NCI-H2227 treated with DMSO at 0.1 percent for 48 hours (cell line): ENCODE results near the gene MYD88.

Experiments
- DNase-seq: peaks from one replicate; lab custom pipeline; 2025; lab: John Stamatoyannopoulos, UW

Gene MYD88

DNA sequence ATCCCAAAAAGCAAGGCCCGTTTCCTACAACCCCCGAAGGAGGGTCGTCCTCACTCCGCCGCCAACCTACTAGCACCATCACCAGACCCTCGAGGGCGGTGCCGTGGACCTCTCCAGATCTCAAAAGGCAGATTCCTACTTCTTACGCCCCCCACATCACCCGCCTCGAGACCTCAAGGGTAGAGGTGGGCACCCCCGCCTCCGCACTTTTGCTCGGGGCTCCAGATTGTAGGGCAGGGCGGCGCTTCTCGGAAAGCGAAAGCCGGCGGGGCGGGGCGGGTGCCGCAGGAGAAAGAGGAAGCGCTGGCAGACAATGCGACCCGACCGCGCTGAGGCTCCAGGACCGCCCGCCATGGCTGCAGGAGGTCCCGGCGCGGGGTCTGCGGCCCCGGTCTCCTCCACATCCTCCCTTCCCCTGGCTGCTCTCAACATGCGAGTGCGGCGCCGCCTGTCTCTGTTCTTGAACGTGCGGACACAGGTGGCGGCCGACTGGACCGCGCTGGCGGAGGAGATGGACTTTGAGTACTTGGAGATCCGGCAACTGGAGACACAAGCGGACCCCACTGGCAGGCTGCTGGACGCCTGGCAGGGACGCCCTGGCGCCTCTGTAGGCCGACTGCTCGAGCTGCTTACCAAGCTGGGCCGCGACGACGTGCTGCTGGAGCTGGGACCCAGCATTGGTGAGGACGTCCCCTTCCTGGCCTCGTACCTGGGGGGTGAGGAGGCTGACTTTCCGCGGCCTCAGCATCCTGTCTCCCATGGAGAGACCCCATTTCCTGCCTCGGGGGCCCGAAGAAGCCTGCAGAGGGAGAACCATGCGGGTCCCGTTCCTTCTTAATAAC lies at the start of gene MYD88:
MYD88 (plus strand) TSS at position 313 of the 842 bp plus-strand sequence; CDS start at position 353, 40 bp downstream.
- peak; percentile 27 for DNase-seq

GRCh38 chr3:38089163-38089562 lies 49.3 kb upstream of the MYD88 start:
- DNase-seq = no peak

DNA sequence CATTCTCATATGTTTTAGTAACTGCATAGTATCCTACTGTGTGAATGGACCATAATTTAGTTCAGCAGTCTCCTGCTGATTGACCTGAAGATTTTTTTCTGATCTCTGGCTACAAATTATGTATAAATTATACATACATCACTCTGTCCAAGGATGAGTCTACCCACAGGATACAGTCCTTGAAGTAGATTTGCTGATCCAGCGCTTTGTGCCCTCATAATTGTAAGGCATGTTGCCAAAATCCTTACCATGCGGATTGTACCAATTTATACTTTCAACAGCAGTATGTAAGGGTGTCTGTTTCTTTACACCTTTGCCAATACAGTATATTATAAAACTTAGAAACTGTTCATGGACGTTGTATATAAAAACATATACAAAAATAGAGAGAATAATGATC lies 48.0 kb upstream of the MYD88 start:
- no peak for DNase-seq

- DNase-seq = no peak
Measured at GRCh38 chr3:38094999-38095398, 43.5 kb upstream of the MYD88 start.

DNA sequence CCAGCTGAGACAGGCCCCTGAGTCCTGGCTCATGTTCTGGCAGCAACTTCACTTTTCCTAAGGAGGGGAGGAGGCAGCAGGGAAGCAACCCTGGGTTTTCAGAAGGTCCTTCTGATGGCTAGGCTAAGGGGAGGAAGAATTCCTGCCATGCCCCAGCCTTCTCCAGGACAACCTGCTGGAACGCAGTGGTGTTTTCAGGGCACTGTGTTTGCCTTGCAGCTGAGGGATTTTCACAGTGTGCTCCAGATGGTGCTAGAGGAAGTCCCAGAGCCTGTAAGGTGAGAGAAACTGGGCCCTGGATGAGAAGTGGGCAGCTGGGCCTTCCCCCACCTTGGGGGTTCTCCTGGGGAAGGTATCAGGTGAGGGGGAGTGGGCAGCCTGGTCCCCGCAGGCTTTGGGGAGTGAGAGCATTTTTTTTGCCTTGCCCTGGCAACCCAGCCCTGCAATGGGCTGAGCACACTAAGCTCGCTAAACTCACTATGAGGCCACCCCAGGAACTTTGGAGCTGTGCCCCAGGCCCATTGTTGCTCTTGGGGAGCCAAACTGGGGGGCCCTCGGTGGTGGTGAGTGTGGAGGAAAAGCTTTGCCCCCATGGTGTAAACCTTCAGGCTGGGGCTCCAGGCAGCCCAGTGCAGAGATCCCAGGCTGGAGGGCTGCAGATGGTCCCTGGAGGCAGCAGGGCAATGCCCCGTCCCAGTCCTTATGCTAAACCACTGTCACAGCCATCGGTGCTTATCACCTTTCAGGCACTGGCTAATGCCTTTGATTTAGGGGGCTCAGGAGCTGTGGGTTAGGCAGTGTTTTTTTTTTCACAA lies 42.6 kb upstream of the MYD88 start:
- DNase-seq = no peak

DNA sequence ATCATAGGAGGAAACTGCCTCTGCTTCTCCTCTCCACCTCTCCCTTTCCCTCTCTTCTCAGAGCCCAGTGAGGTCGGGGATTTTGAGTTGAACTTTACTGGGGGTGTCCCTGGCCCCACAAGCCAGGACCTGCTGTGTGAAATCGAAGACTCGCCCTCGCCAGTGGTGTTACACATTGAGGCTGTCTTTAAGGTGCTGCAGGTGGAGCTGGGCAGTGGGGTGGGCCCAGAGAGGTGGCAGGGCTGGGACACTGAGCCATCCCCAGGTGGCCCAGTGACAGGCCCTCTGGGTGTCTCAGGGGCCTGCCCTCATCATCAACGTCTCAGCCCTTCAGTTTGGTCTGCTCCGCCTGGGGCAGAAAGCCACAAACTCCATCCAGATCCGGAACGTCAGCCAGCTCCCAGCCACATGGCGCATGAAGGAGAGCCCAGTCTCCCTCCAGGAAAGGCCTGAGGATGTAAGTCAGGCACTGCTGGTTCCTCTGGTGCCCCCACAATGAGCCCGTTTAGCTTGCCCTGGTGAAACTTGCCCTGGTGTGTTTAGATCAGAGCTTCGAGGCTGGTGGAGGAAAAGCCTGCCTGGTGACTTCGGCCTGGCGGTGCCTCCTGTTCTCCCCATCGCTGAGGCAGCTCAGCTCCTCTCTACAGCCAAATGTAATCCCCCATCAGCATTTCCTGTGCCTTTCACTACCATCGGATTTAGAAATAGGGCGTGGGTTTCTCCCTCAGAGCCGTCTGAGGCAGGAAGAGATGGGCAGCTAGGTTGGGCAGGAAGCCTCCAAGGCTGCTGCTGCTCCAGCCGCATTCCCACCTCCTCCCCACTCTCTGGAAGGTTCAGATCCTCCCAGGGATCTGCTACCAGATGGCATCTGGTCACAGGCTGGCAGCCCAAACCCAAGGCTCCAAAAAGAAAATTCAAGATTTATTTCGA lies 40.8 kb upstream of the MYD88 start:
- DNase-seq = no peak

GRCh38 chr3:38098376-38098723 lies 40.1 kb upstream of the MYD88 start:
- DNase-seq = no peak

DNA sequence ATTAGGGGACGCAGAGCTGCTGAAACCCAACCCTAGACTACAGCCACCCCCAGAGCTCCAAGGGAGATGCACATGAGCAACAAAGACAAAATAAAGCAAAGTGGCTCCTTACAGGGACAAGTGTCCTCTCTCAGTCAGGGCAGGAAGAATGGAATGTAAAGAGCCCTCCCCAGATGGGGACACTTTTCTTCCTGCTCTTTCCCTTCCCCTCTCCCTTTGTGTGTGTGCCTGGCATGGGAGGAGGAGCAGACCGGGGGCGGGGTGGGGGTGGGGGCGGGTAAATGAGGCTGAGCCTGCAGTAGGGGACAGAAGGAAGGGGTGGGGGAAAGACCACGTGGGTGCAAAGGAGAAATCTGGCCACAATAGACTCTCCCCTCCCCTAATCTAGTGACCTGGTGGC lies 38.9 kb upstream of the MYD88 start:
- DNase-seq = peak; percentile 50

- no peak for DNase-seq
Measured at GRCh38 chr3:38100498-38100897, 38.0 kb upstream of the MYD88 start.

- peak; percentile 27 for DNase-seq
Measured at GRCh38 chr3:38101811-38102443, 36.5 kb upstream of the MYD88 start.

DNA sequence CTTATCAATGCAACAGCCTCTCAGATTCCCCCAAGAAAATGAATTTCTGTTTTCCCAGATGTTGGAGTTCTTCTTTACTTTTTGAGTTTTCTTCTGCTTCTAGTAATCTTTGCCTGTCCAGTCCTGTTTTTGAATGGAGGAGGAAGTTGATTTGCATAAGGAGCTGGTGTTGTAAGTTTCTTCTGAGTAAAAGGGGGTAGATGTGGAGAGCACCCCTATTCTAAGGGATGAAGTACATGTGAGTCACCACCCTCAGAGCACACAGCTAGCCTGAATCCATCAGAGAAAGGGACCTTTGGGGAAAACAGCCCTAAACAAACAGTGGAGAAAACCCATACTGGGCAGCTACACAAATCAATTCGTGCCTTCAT lies 36.0 kb upstream of the MYD88 start:
- DNase-seq = no peak

- no peak for DNase-seq
Measured at GRCh38 chr3:38105525-38105924, 32.9 kb upstream of the MYD88 start.

DNA sequence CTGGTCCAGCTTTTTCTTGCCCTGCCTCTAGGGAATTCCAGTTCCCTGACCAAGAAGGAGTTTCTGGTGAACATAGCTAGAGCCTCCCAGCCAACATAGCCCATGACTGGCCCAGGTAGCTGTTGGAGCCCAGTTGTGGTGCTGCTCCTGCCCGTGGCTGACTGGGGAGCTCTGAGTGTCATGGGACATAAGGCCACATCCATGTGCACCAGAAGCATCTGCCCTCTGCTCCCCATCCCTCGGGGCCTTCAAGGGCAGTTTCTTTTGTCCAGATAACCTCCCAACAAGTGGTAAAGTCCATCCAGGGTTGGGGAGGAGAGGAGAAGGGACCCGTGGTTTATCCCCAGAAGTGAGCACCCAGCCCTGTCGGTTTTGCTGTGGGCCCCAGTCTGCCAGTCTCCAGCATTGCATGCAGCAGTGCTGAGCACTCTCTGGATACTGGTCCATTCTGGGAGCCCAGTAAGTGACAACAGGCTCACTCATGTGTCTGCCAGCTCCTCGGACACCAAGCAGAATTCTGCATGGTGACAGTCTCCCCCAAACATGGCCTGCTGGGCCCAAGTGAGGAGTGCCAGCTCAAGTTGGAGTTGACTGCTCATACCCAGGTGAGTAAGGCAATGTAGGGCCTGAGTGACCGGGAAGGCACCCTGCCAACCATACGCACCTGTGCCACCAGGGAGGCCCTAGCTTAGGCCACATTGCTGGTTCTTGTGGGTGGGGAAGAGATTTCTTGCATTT lies 30.4 kb upstream of the MYD88 start:
- DNase-seq = no peak

DNA sequence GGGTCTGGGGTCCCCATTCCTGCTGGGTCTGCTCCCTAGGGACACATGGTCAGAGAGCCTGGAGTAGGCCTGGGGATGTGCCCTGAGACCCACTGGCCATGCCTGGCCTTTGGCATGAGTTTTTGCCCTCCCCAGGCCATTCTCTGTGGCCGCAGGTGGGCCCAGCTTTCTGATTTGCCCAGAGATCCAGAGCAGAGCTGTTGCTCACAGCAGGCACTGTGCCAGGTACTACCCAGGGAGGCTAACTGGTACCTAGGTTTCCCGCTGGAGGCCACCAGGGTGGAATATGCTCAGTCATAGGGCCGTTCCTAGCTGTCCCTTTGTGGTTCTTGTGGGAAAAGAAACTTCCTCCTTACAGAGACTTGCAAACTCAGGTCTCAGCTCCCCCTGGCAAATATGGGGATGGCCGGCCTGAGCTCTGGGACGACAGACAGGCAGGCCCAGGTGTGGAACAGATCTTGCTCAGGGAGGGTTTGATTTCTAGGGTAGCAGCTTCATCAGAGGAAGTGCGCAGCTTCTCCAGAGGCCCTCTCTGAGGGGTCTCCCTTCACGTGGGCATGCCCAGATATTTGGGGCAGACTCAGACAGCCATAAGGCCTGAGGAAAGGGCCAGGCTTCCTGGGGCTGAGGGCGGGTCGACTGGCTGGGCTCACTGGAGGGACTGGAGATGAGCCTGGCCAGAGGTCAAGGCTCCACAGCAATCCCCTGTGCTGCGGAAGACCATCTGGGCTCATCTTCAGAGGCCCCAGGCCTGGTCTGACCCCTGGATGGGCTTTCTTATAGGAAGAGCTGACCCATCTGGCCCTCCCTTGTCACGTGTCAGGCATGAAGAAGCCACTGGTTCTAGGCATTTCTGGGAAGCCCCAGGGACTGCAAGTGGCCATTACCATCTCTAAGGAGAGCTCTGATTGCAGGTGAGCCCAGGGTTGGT lies 29.5 kb upstream of the MYD88 start:
- DNase-seq = no peak

DNA sequence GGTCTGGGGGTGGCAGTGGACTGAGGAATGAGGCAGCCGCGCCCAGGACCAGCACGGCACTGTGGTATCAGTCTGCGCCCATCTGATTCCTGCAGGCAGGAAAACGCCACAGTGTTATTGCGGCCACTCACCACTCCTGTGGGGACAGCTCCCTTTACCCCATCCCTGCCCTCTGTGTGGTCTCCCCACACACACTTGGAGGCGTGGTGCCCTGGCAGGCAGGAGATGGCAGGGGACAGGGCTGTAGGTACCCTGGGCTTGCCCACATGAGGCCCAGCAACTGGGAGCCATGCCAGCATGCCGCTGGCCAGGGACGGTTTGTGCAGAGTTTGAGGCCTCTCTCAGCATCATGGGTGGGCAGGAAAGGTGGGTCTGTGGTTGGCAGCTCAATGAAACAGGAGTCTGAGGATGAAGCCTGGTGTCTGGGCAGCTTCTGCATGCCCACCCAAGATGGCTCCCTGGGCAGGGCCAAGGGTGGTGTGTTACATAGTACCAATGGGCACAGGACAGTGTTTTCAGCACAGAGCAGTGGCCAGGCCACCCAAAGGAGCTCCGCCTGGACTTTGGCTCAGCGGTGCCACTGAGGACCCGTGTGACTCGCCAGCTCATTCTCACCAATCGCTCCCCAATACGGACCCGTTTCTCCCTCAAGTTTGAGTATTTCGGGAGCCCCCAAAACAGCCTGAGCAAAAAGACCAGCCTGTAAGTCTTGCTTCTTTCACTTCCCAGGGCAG lies 28.7 kb upstream of the MYD88 start:
- no peak for DNase-seq

GRCh38 chr3:38110314-38111050 lies 28.0 kb upstream of the MYD88 start:
- no peak for DNase-seq

DNA sequence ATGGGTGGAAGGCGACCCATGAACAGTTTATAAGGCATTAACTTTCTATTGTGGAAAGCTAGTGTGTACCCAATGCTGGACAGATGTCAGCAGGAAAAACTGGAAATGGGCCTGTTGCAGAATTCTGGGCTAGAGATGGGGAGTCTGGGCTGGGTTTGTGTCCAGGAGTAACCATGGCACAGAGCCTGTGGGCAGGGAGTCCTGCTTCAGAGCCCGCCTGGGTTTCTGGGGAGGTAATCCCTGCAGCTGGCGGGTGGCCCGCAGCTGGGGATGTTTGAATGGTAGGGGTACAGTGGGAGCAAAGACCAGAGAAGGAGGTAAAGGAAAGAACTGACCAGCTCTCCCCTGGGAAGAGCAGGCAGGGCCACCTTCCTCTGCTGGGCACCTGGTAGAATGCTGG lies 27.3 kb upstream of the MYD88 start:
- DNase-seq = no peak

DNA sequence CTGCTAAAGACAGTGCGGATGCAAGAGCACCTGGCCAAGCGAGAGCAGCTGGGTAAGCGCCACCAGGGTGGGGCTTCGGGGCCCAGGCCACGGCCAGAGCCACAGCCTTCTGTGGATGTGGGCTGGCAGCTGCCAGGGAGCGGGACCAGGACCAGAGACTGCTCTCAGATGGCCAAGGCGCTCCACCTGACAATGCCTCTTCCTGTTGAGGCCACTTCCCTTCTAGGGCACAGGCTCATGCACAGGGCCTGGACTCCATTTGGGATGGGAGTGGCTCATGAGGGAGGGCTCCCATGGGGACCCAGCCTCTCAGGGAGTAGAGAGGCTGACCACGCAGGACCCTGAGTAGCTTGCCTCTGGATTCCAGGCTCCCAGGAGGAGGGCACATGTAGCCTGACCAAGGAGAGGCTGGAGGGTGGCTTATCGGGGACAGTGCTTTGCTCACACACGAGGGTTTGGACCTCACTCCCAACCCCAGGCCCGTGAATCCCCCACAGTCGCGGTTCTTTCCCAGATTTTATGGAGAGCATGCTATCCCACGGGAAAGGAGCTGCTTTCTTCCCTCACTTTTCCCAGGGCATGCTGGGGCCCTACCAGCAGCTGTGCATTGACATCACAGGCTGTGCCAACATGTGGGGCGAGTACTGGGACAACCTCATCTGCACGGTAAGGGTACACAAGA lies 26.6 kb upstream of the MYD88 start:
- DNase-seq = no peak
